GM21423 (cell line): ENCODE results near the gene DMWD.
"Not testable (repeated sequence)": the region's sequence is repeated elsewhere in the genome, so short reads cannot be mapped to it uniquely, and the experiment has no call there.

ENCODE experiments used
- ATAC-seq: cut with Tn5 transposase; IDR thresholded peaks from one replicate; pipeline ENCODE4 v1.9.1; 2021; ENCODE audit warnings: mild to moderate bottlenecking, moderate library complexity; ENCODE audit not compliant: unreplicated experiment

Gene DMWD

DNA sequence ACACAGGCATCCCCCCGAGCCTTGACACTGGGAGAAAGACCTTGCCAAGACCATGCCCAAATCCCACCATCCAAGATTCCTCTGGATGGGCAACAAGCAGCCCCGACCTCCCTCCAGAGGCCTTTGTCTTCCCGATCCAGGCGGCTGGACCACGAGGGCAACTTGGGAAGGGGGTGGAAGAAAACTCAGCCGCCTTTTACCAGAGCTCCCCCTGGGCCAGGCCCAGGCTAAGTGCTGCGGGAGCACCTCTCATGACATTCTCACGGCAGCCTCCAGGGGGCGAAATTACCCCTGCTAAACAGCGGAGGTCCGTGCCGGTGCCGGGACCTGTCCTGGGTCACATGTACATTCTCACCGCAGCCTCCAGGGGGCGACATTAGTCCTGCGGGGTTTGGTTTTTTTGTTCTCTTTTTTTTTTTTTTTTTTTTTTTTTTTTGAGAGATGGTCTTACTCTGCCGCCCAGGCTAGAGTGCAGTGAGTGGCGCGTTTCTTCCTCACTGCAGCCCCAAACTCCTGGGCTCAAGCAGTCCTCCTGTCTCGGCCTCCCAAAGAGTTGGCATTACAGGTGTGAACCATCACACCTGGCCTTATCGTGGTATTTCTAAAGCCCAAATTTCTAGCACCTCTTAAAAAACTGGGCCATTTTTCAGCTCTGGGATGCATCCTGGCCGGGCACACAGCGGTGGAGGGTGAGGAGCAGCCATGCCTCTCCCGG, 24.5 kb upstream of the DMWD start:
- peak; percentile 79 for ATAC-seq

DNA sequence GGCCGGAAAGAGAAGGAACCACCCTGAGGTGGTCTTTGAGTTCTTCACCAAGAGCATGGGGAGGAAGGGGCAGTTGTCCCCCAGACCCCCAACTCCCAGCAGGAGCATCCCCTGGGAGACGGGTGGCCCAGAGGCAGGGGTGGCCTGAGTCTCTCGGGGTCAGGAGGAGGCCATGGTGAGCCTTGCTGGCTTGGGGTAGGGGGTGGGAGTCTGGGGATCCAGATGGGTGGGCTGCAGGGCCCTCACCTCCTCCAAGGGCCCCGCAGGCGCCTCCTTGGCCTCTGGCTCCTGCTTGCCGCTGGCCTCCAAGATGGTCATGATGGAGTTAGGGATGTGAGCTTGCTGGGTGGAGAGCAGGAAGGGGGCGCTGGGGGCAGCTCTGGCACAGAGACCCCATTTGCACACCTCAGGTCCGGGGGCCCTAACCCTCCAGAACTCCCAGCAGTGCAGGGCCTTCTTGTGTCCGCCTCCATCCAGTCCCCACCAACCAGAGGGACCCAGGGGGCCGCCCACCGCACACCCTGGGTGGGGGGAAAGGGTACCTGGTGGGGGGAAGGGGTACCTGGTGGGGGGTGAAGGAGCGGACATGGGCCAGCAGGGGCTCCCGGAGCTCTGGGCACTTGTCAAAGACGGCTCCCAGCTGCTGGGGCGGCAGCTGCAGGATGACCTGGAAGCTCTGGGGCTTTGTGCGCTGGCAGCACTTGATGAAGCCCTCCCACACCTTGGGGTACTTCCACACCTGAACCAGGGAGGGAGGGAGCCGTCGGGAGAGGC, 23.8 kb upstream of the DMWD start:
- ATAC-seq = no peak

DNA sequence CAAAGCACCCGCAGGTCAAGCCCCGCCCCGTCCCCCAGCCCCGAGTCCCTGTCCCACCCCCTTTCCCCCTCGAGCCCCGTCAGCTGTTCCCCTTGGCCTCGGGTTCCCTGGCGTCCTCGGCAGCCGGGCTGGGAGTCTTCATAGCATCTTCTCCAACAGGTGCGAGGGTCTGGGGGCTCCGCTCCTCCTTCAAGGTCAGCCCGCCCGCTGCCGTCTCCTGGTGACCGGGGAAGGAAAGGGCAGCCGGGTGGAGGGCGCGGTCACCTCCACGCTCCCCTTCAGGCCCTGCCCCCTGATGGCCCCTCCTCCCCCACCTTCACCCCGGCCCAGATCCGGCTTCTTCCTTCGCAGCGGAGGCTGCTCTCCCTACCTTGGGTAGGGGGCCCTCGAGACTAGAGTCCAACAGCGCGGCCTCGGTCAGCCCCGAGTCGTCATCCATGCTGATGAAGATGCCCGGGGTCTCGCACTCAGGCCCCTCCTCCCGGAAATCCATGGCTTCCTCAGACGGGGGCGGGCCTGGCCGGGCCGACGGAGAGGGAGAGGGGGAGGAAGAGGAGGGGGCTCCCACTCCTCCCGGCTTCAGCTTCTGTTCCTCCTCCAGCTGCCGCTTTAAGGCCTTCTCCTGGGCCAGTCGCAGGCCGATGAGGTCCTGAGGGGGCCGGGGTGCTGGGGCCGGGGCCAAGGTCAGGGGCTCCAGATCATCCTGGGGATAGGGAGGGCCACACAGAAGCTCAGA, 23.0 kb upstream of the DMWD start:
- ATAC-seq = no peak

DNA sequence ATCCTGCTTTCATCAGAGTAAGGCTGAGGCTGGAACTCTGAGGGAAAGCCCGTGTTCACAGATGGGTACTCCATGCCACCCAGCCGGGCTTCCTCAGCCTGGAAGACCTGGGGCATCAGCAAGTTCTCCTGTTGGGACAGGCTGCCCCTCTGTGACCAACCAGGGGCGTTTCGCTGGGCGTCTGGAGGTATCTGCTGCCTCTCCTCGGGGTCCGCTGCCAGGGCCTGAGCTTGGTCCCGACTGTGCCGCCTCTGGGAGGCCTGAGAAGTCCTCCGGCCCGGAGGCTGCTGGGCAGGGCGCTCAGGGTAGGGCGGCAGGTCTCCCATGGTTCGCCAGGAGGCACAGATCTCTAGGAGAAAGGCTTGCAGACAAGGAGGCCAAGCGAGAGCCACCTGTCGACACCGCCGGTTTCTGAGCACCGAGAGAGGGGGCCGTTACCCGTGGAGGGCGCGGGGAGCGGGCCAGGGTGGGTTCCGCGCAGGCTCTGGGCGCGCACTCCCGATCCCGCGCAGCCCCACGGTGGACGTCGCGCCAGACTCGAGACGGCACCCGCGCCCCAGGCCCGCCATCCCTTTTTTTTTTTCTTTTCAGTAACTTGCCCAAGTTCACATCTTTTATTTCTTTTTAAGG, 22.3 kb upstream of the DMWD start, which contains the start of gene RSPH6A:
RSPH6A (minus strand) TSS at position 458 of the 630 bp plus-strand sequence; CDS start at position 326, 132 bp downstream.
- ATAC-seq = no peak

DNA sequence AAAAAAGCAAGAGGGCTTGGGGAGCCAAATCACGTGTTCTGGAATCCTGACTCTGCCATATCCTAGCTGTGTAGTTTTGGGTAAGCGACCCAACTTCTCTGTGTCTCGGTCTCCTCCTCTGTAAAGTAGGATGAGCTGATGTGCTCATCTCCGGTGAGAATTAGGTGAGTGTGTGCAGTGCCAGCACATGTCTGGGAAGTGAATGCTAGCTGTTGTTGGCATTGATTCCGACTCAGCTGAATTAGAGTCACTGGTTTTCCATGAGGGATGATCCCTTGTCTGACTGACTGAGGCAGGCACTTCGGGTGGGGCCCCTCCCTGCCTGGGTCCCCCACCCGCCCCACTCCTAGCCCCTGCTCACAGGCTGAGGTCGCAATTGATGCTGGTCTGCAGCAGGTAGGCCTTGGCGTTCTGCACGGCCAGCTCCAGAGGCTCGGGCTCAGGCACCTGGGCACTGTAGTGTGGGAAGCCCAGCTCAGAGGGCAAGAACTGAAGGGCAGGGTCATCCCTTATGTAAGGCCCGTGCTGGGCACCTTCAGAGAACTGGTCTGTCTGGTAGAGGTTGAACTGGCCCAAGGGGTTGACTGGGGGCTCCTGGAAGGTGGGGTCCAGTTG, 21.6 kb upstream of the DMWD start:
- ATAC-seq = no peak

DNA sequence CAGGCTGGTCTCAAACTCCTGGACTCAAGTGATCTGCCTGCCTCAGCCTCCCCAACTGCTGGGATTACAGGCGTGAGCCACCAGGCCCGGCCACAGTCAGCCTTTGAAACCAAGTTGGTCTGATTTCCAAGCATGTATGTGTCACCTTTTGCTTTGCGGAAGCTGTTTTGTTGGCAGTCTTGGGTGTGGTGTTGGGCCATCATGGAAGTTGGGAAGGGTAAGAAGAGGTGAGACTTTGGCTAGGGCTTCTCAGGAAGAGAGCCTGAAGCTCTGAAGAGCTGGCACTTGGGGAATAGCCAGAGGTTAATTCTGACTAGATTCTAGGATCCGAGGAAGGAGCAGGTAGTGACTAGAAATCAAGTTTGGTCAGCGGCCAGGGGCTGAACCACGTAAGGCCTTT, 19.7 kb upstream of the DMWD start:
- ATAC-seq = no peak

DNA sequence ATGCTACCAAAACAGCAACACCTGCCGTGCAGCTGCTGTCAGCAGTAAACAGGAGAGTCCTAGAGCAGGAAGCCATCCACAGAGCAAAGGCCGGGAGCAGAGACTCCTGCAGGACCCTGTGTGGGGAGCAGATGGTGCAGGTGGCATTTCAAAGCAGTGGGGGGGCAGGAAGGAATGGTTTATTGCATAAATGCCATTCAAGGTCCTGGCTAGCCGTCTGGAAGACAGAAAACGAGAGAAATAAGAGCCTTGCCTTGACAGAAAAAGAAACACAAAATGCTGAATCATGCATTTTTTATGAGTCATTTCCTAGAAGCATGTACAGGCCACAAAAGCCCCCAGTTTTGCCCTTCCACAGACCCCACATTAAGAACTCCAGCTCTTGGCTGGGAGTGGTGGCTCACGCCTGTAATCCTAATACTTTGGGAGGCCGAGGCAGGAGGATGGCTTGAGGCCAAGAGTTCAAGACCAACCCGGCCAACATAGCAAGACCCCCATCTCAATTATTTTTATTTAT, 17.1 kb upstream of the DMWD start:
- no peak for ATAC-seq

DNA sequence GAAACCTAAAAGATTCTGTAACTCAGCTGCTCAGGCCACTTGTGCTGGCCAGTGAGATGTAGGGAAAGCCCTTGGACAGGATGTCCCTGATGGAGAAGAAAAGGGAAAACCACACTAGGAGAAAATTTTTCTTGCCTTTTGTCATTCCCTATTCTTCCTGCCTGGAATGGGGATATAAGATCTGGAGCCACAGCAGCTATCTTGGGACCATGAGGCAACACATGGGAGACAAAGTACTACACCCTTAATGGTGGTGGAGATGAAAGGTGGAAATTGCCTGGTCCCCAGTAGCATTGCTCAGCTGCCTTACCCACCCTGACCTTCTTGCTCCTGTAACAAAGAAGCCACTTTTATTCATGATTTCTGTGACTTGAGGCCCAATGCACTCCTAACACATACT, 13.1 kb upstream of the DMWD start:
- no peak for ATAC-seq

DNA sequence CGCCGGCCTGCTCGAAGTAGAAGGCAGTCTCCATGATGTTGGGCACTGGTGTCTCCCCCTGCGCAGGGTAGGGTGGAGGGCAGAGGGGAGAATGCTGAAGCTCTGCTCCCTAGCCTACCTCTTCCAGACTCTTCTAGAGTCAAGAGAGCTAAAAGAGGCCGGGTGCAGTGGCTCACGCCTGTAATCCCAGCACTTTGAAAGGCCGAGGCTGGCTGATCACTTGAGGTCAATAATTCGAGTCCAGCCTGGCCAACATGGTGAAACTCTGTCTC, 12.2 kb upstream of the DMWD start:
- ATAC-seq = no peak

DNA sequence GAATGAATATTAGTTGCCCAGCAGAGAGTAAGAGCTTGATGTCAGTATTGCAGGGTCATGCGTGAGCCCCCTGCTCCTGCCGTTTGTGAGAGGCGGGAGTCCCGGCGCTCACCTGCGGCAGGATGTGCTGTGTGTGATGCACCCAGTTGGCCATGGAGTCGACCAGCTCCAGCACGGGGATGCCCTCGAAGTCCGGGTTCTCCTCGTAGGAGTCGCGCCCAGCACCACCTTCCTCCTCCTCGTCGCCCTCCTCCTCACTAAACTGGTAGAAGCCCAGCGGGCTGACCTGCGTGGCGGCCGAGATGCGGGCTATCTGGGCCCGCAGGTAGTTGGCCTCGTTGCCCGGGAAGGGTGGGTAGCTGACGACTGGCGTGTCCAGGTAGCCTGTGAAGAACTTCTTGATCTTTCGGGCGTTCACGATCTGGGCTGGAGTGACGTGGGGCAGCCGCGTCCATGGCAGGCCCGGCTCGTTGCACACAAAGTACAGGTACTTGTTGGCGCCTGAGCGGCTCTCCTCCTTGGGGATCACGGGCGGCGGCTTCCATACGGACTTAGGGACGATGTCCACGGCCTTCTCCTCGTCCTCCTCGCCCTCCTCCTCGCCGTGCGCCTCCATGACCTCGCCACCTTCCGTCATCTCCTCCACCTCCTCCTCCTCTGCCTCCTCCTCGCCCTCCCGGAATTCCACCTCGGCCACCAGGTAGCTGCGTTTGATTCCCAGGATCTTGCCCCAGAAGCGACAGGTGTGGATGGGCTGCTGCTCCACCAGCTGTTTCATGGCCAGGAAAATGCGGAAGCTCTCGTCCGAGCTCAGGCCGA, 11.7 kb upstream of the DMWD start:
- ATAC-seq = no peak

DNA sequence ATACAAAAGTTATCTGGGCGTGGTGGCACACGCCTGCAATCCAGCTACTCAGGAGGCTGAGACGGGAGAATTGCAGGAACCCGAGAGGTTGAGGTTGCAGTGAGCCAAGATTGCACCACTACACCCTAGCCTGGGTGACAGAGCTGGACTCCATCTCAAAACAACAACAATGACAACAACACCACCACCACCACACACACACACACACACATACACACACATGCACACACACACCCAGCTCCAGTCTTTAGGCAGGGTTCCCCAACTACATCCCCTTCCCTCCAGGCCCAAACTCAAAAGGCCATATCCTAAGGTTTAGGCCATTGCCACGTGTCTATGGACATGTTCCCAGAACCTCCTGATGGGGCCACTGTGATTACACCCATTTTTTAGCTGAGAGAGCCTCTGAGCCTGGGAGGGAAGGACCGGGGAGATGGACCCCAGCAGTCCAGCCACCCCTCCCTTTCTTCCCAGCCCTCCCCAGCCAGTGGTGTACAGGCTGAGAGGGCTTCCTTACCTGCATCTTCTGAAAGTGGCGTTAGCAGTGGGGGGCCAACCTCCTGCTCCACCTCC, 9.0 kb upstream of the DMWD start:
- ATAC-seq = no peak

DNA sequence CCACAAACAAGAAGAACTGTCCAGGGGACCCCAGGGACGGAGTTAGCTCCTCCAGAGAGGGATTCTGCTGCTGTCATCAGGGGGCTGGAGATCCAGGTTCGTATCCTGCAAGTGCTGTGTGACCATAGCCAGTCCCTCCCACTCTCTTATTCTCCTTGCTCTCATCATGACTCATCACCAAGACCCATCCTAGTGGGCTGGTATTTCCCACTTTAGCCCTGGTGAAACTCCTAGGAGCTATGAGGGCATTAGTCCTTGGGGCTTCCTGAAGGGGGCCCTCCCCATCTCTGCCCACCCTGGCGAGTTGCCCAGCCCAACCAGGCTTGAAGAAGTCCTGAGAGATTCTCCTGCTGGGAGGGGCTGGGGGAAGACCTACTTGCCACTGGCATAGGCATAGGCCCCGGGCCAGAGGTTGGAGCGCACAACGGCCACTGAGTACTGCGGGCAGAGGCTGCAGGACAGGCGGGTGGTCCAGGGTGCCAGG, 7.5 kb upstream of the DMWD start:
- no peak for ATAC-seq

DNA sequence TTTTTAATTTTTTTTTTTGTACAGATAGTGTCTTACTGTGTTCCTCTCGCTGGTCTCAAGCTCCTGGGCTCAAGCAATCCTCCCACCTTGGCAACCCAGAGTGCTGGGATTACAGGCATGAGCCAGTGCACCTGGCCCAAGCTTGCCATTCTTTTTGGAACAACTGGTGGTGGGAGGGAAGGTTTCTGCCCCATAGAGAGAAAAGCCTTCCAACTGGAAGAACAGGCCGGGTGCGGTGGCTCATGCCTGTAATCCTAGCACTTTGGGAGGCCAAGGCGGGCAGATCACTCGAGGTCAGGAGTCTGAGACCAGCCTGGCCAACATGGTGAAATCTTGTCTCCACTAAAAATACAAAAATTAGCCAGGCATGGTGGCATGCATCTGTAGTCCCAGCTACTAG, 6.9 kb upstream of the DMWD start:
- not testable (repeated sequence) for ATAC-seq

DNA sequence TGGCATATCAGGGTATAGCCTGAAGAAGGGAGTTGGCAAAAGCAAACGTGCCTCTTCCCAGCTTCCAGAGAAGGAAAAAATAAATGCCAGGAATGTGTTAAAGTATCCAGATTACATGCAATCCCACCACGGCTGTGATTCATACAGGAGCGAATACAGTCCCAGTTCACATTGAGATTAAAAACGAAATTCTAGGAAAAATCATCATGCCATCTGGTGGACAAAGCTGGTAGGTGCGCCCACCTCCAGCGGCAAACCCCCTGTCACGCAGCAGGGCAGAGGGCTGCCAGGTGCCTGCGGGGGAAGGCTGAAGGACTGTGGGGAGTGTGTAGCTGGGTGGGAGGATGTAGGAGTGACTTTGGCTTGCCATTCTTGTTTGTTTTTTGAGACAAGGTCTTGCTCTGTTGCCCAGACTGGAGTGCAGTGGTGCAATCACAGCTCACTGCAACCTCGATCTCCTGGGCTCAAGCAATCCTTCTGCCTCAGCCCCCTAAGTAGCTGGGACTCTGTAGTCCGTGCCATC, 6.4 kb upstream of the DMWD start:
- peak; percentile 48 for ATAC-seq

DNA sequence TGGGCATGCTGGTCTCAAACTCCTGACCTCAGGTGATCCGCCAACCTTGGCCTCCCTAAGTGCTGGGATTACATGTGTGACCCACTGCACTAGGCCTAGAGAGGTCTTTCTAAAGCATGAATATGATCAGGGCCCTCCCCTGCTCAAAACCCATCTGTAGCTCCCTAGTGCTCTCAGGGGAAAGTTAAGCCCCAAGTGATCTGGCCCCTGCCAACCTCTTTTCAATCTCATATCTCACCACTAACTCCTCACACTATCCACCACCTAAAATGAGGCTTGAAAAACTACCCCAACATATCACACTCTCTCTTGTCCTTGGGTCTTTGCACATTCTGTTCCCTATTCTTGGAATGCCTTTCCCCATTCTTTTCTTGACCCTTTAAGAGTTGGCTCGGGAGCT, 2.0 kb upstream of the DMWD start:
- ATAC-seq = no peak

DNA sequence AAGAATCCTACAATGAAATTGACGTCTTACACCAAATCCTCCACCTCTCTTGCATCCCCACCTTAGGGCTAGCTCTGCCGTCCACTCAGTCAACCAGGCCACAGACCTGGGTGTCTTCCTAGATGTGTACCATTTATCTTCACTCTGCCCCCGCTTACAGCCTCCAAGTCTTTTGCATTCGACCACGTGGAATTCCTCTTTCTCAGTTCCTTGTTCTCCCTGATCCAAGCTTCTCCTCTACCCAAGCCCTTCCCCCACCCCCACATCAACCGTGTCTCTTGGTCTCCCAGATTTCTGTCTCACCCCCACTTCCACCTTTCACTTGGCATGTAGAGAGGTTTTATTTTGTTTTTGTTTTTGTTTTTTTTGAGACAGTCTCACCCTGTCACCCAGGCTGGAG, 1.2 kb upstream of the DMWD start:
- no peak for ATAC-seq

DNA sequence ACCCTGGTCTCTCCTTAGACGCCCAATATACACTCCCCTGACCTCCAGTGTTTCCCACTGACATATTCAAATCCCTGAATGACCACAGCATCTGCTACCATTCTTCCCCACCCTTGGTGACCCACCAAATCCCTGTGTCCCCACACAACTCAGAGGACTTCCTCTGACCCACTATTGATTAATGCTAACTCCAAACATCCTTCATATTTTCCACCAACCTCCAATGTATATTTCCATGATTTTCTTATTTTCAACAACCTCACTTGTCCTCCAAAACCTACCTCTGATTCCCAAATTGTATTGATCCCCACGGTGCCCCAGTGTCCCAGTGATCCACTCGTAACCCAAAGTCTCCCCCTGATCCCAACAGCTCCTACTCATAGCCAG, 526 bp upstream of the DMWD start:
- no peak for ATAC-seq

DNA sequence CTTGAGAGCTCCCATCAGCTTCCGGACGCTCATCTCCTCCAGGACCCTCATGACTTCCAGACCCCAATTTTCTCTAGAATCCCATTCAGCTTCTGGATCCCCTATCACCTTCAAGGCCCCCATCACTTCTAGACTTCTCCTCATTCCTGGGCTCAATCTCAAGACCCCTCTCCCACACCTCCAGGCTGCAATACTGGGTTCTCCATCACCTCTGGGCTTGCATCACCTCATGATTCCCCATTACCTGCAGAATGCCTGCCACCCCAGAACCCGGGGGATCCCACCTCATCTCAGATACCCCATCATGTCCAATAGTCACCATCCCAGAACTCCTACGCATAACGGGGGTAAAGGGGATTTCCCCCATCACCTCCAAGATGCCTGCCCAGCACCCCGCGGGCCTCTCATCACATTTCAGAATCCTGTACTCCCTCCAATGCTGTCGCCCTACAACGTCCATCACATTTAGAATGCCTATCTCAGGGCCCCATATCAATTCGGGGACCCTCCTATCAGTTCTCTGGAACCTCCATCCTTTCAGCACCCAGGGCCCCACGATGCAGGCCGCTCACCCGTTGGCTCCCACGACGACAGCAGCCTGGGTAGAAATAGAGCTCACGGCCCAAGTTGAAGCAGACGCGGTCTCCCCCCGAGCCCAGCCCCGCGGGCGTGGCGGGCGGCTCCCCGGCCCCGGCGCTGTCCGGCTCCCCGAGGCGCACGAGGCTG, 738 bp downstream of the DMWD start:
- ATAC-seq = no peak

DNA sequence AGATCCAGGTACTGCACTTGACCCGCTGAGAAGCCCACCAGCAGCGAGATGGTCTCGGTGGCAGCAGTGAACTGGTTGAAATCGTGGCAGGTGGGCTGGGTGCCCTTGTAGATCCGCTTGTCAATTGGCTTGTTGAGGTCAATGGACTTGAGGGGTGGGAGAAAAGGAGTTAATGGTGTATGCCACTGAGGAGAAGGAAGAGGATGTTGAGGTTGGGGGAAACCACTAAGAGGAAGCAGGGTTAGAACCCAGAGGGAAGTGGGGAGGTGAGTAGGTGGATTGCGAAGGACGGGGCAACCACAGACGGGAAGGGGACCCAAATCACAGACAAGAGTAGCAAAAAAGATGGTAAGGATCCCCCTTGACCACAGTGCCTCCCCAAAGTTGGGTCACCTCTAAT, 1.7 kb downstream of the DMWD start:
- ATAC-seq = no peak
